K562 (cell line): ENCODE results near the gene ZNF513. TPM values are rescaled to one million over a fixed set of nuclear protein-coding genes. Genes with fewer than 3 reads are reported as not detected.

Experiments used
- NFIC ChIP-seq: fragments of 450-650 bp; IDR thresholded peaks from 2 replicates; pipeline ENCODE4 v1.6.1; 2017; ENCODE audit warnings: mild to moderate bottlenecking, inconsistent platforms
- SREBF1 ChIP-seq: fragments of 150-350 bp; IDR thresholded peaks from 2 replicates; pipeline ENCODE4 v1.6.1; 2014; ENCODE audit warnings: antibody characterized with exemption, low read depth, low read length, borderline replicate concordance
- ZNF77 ChIP-seq: fragments of 250-450 bp; sonication (Bioruptor Pico); IDR thresholded peaks from 2 replicates; pipeline ENCODE4 v1.5.0; 2020
- polyA plus RNA-seq, 8 experiments: library from polyadenylated mRNA; depleted of rRNA in 4 of 8; stranded (reverse) in 5 of 8; unstranded in 3 of 8; fragments of >200 nt; fragmentation: Nextera tagmentation in 2 of 8; fragmentation: Illumina TruSeq in 1 of 8; extraction: Ambion mirVana in 2 of 8; extraction: Trizol in 1 of 8; gene quantifications; 2 replicates each; pipeline versions ENCODE4 v1.2.1 to v1.2.3, GENCODE V29; 2011 to 2014; ENCODE audit warnings: inconsistent platforms in 1 of 8, missing spikeins in 1 of 8
- total RNA-seq, 7 experiments: library from RNA; depleted of rRNA in 6 of 7; stranded (reverse); fragments of >200 nt in 6 of 7; fragmentation: Illumina TruSeq in 2 of 7; extraction: Trizol in 2 of 7; gene quantifications; 2 replicates each; pipeline versions ENCODE4 v1.2.1 to v1.2.3, GENCODE V29; 2011 to 2021; ENCODE audit warnings: low replicate concordance in 1 of 7
- TF ChIP-seq, protein P1 (sequence below), 2 experiments: fragments of 450-650 bp; formaldehyde crosslinking in 1 of 2; IDR thresholded peaks; 2 replicates each; pipeline versions ENCODE4 v1.4.0 to v1.6.1; 2014 to 2020; ENCODE audit warnings: mild to moderate bottlenecking in 2 of 2, borderline replicate concordance in 1 of 2, low read depth in 1 of 2

ZNF513 gene
- total and polyA plus RNA-seq, 9 of the 15 experiments (the other 6 are each of a cell fraction or from before 2014, with no cell fraction given), result 0.04 to 13.6 (median 4.4) TPM

DNA sequence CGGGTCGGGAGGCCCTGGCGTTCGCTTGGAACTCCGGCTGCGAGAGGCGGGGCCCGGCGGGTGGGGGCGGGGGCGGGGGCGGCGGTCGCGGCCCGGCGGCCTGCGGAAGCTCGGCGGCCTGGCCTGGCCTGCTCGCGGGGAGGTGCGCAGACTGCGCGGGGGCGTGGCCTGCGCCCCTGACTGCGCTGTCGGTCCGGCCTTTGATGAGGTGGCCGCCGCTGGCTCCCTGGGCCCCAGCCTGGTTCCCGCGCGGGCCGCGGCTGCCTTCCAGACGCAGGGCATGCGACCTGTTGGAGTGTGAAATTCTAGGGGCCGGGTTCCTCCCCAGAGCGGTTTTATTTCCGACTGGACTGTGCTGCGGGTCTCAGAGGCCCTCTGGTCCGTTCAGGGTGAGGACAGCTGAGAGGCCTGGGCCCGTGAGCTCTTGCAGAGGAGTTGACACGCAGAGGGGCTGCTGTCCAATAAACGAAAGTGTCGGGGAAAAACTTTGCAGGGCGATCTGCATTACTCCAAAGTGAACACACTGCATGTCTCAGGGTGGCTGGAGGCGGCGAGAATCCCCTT lies 48.5 kb upstream of the ZNF513 start (continued):
- TF ChIP-seq, protein P1, sequence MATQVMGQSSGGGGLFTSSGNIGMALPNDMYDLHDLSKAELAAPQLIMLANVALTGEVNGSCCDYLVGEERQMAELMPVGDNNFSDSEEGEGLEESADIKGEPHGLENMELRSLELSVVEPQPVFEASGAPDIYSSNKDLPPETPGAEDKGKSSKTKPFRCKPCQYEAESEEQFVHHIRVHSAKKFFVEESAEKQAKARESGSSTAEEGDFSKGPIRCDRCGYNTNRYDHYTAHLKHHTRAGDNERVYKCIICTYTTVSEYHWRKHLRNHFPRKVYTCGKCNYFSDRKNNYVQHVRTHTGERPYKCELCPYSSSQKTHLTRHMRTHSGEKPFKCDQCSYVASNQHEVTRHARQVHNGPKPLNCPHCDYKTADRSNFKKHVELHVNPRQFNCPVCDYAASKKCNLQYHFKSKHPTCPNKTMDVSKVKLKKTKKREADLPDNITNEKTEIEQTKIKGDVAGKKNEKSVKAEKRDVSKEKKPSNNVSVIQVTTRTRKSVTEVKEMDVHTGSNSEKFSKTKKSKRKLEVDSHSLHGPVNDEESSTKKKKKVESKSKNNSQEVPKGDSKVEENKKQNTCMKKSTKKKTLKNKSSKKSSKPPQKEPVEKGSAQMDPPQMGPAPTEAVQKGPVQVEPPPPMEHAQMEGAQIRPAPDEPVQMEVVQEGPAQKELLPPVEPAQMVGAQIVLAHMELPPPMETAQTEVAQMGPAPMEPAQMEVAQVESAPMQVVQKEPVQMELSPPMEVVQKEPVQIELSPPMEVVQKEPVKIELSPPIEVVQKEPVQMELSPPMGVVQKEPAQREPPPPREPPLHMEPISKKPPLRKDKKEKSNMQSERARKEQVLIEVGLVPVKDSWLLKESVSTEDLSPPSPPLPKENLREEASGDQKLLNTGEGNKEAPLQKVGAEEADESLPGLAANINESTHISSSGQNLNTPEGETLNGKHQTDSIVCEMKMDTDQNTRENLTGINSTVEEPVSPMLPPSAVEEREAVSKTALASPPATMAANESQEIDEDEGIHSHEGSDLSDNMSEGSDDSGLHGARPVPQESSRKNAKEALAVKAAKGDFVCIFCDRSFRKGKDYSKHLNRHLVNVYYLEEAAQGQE (IDR thresholded peaks at IDR 0.05; ENCODE audit: borderline replicate concordance), result peak; percentile 44
- TF ChIP-seq, protein P1 (CRISPR knock-in tag; IDR thresholded peaks at IDR 0.05; ENCODE audit: low read depth), result no peak
- TF ChIP-seq SREBF1, result no peak
- no peak for TF ChIP-seq ZNF77
- TF ChIP-seq NFIC, result 0 out of 2 replicates have a peak, but pooled peaks have one; percentile 4
